B cell (primary cell): ENCODE measurements around the gene CFB. TPM values are rescaled to one million over a fixed set of nuclear protein-coding genes. Genes with fewer than 3 reads are reported as not detected.
"Not testable (repeated sequence)": the region's sequence is repeated elsewhere in the genome, so short reads cannot be mapped to it uniquely, and the experiment has no call there.

Experiments used
- ATAC-seq: fragments of 200-7000 bp; cut with Tn5 transposase; one replicate; pipeline ENCODE4 v1.10.0; 2021; ENCODE audit warnings: low read depth, mild to moderate bottlenecking, moderate number of reproducible peaks, moderate library complexity
- CTCF ChIA-PET: fragments of 350-600 bp; sonication (Branson Sonifier 250); formaldehyde crosslinking; loops from one replicate; lab custom pipeline; 2021; ENCODE audit warnings: antibody characterized with exemption, inconsistent platforms; lab: Charles Lee
- POLR2A ChIA-PET: fragments of 350-600 bp; sonication (Branson Sonifier 250); formaldehyde crosslinking; loops from one replicate; lab custom pipeline; 2021; ENCODE audit warnings: antibody characterized with exemption; lab: Charles Lee
- DNase-seq: peaks from one replicate; pipeline ENCODE4 v3.0.0; 2013
- H2AFZ ChIP-seq: 2 replicates; pipeline ENCODE4 v1.6.1; 2012; ENCODE audit warnings: mild to moderate bottlenecking, low read depth, low read length; ENCODE audit not compliant: insufficient read depth, poor library complexity, severe bottlenecking
- H3K27ac ChIP-seq, 2 donors: 1 replicate in 1 of 2; 2 replicates in 1 of 2; pipeline ENCODE4 v1.5.1; 2012 to 2013; ENCODE audit warnings: low read length in 2 of 2, mild to moderate bottlenecking in 2 of 2, moderate library complexity in 1 of 2
- H3K27me3 ChIP-seq, 4 experiments: fragments of 200-600 bp in 1 of 4; sonication (generic) in 1 of 4; replicated peaks in 1 of 4; 1 replicate in 2 of 4; 2 replicates in 2 of 4; pipeline versions ENCODE4 v1.6.1 to v1.7.0; 2013 to 2016; ENCODE audit warnings: low read length in 3 of 4, mild to moderate bottlenecking in 2 of 4, mixed read lengths in 1 of 4, moderate library complexity in 1 of 4; ENCODE audit not compliant: insufficient read depth in 4 of 4, control insufficient read depth in 3 of 4; ENCODE audit errors: control extremely low read depth in 1 of 4
- H3K36me3 ChIP-seq, 2 experiments: replicated peaks in 1 of 2; 1 replicate in 1 of 2; 2 replicates in 1 of 2; pipeline versions ENCODE4 v1.6.1 to v1.7.1; 2013; ENCODE audit warnings: low read length in 1 of 2; ENCODE audit not compliant: insufficient read depth in 2 of 2, control insufficient read depth in 1 of 2; ENCODE audit errors: control extremely low read depth in 1 of 2, extremely low read depth in 1 of 2
- H3K4me1 ChIP-seq, 2 donors: fragments of 200-600 bp in 1 of 2; sonication (generic) in 1 of 2; 1 replicate in 1 of 2; 2 replicates in 1 of 2; pipeline versions ENCODE4 v1.5.1 to v1.6.1; 2013 to 2017; ENCODE audit warnings: low read length in 2 of 2; ENCODE audit not compliant: control insufficient read depth in 2 of 2, insufficient read depth in 2 of 2
- H3K4me2 ChIP-seq: replicated peaks from 2 replicates; pipeline ENCODE3; 2012; ENCODE audit warnings: mild to moderate bottlenecking, low read depth, low read length; ENCODE audit not compliant: poor library complexity, severe bottlenecking
- H3K4me3 ChIP-seq, 5 experiments: fragments of 200-600 bp in 1 of 5; sonication (generic) in 1 of 5; 1 replicate in 3 of 5; 2 replicates in 2 of 5; pipeline versions ENCODE4 v1.5.1 to v1.7.0; 2011 to 2016; ENCODE audit warnings: low read length in 4 of 5, mild to moderate bottlenecking in 4 of 5, low read depth in 2 of 5, control low read depth in 1 of 5, moderate library complexity in 1 of 5; ENCODE audit not compliant: insufficient read depth in 1 of 5; ENCODE audit errors: control extremely low read depth in 1 of 5, extremely low read depth in 1 of 5
- H3K79me2 ChIP-seq: fragments of 200-600 bp; sonication (generic); one replicate; pipeline ENCODE4 v1.6.0; 2016; ENCODE audit warnings: low read length; ENCODE audit not compliant: control insufficient read depth, insufficient read depth
- H3K9ac ChIP-seq: fragments of 200-600 bp; sonication (generic); 2 replicates; pipeline ENCODE4 v1.6.1; 2017; ENCODE audit warnings: mild to moderate bottlenecking, low read length, moderate library complexity
- H3K9me3 ChIP-seq, 3 donors: one replicate each; pipeline versions ENCODE4 v1.6.1 to v1.7.1; 2013; ENCODE audit warnings: low read length in 2 of 3; ENCODE audit not compliant: control insufficient read depth in 2 of 3, insufficient read depth in 1 of 3; ENCODE audit errors: control extremely low read depth in 1 of 3
- H4K20me1 ChIP-seq: 2 replicates; pipeline ENCODE4 v1.6.0; 2012; ENCODE audit warnings: mild to moderate bottlenecking, low read length; ENCODE audit not compliant: insufficient read depth, control insufficient read depth, poor library complexity, severe bottlenecking
- H3K27ac Mint-ChIP-seq: one replicate; pipeline ENCODE4 v1.8.0; 2021; ENCODE audit warnings: mixed read lengths
- H3K27me3 Mint-ChIP-seq: one replicate; pipeline ENCODE4 v1.8.0; 2021; ENCODE audit warnings: mixed read lengths
- H3K4me1 Mint-ChIP-seq: one replicate; pipeline ENCODE4 v1.8.0; 2021; ENCODE audit warnings: mixed read lengths
- H3K4me3 Mint-ChIP-seq: one replicate; pipeline ENCODE4 v1.8.0; 2021; ENCODE audit warnings: mixed read lengths
- H3K9me3 Mint-ChIP-seq: one replicate; pipeline ENCODE4 v1.8.0; 2022; ENCODE audit warnings: mixed read lengths; ENCODE audit not compliant: insufficient read depth
- CTCF ChIP-seq: fragments of 200-600 bp; IDR thresholded peaks from one replicate; pipeline ENCODE4 v1.8.0; 2022; ENCODE audit warnings: antibody characterized with exemption, mild to moderate bottlenecking
- EZH2 ChIP-seq: IDR thresholded peaks from 2 replicates; pipeline ENCODE4 v1.6.1; 2012; ENCODE audit warnings: borderline replicate concordance, low read depth, mild to moderate bottlenecking, moderate library complexity, low read length; ENCODE audit not compliant: insufficient read depth, poor library complexity, severe bottlenecking
- WGBS: methylation state at CpG from one replicate; pipeline ENCODE4 v1.1.5; 2013; ENCODE audit warnings: missing lambda C conversion rate; ENCODE audit not compliant: insufficient coverage; 5-methylcytosine and 5-hydroxymethylcytosine counted together
- intact Hi-C: fragments of 100-400 bp; cut with micrococcal nuclease; formaldehyde crosslinking; loops from one replicate; pipeline ENCODE4 v1.10.0; 2022
- polyA plus RNA-seq: library from polyadenylated mRNA; depleted of rRNA; stranded (reverse); fragments of >200 nt; gene quantifications from 2 replicates; pipeline ENCODE4 v1.2.3, GENCODE V29; 2012
- total RNA-seq, 2 donors: library from RNA; stranded (reverse); fragments of 120-200 nt in 1 of 2; gene quantifications; 1 replicate in 1 of 2; 2 replicates in 1 of 2; pipeline versions ENCODE4 v1.2.3 to v1.2.4, GENCODE V29; 2013 to 2022

Gene CFB
- total and polyA plus RNA-seq, 2 donors (not counting 1 experiment from before 2014, with no cell fraction given): not detected

- no peak overlapping the region for H3K27ac ChIP-seq
- Mint-ChIP-seq H3K4me3 (no peak overlapping the region), H3K4me1 (peaks cover 1% of the 10 kb centered on the region), H3K27ac (no peak overlapping the region), H3K9me3 (no peaks in the 10 kb centered on the region), H3K27me3 (peaks cover 13% of the 10 kb centered on the region)
- no peaks in the 10 kb centered on the region for H3K27me3 ChIP-seq
- no peaks in the 10 kb centered on the region for H3K79me2 ChIP-seq
- no peak overlapping the region for H3K9ac ChIP-seq
- H3K4me3 ChIP-seq: no peak overlapping the region
- ATAC-seq (no peak), DNase-seq (no peak)
- no peak overlapping the region for H2AFZ ChIP-seq
- no peaks in the 10 kb centered on the region for H3K4me1 ChIP-seq
- H3K4me2 ChIP-seq: no peak overlapping the region
- POLR2A ChIA-PET: no interaction called here
- no peaks in the 10 kb centered on the region for H4K20me1 ChIP-seq
- no peaks in the 10 kb centered on the region for H3K9me3 ChIP-seq
- no peak for TF ChIP-seq EZH2
- no peak for TF ChIP-seq CTCF
- WGBS: 63% methylated on average over 2 of the region's 4 CpGs
- CTCF ChIA-PET: no interaction called here
- intact Hi-C loops: no loop called here
- no peaks in the 10 kb centered on the region for H3K36me3 ChIP-seq
Measured at GRCh38 chr6:31908791-31909190, 37.1 kb upstream of the CFB start.

GRCh38 chr6:31909298-31909697 is 36.6 kb upstream of the CFB start:
- H3K4me1 Mint-ChIP-seq, H3K9me3 Mint-ChIP-seq, POLR2A ChIA-PET, H3K79me2 ChIP-seq, H3K27me3 ChIP-seq, H3K4me2 ChIP-seq, H3K27ac ChIP-seq, H4K20me1 ChIP-seq, H3K4me1 ChIP-seq, DNase-seq, intact Hi-C loops, H2AFZ ChIP-seq, ATAC-seq, H3K4me3 Mint-ChIP-seq, H3K9ac ChIP-seq, H3K4me3 ChIP-seq, H3K36me3 ChIP-seq, H3K9me3 ChIP-seq, H3K27ac Mint-ChIP-seq: not testable (repeated sequence)
- 93% methylated on average over 5 of the region's 7 CpGs for WGBS
- peaks cover 13% of the 10 kb centered on the region for H3K27me3 Mint-ChIP-seq
- CTCF ChIA-PET: interaction anchor here (0.6 kb wide), 1 partner anchor 1778 kb away, joined by 3 read pairs; no protein-coding TSS in a partner anchor
